Tibial artery (tissue), 4 donors: ENCODE data around the gene LARGE1.

Experiments
- DNase-seq, 2 donors: peaks; one replicate each; pipeline ENCODE4 v3.0.0-alpha.2; 2019
- H3K27ac ChIP-seq, 2 donors: fragments of 200-600 bp; sonication (generic) in 1 of 2; 1 replicate in 1 of 2; 2 replicates in 1 of 2; pipeline ENCODE4 v1.5.1; 2018 to 2019; ENCODE audit warnings: mild to moderate bottlenecking in 1 of 2
- H3K27me3 ChIP-seq, 2 donors: fragments of 200-600 bp; sonication (generic) in 1 of 2; one replicate each; pipeline versions ENCODE4 v1.5.1 to v1.6.0; 2016 to 2019
- H3K36me3 ChIP-seq, 3 donors: fragments of 200-600 bp; sonication (generic) in 2 of 3; one replicate each; pipeline ENCODE4 v1.5.1; 2016 to 2019; ENCODE audit warnings: mild to moderate bottlenecking in 2 of 3
- H3K4me1 ChIP-seq, 4 donors: fragments of 200-600 bp; sonication (generic) in 2 of 4; 1 replicate in 3 of 4; 2 replicates in 1 of 4; pipeline ENCODE4 v1.5.1; 2016 to 2019
- H3K4me3 ChIP-seq, 2 donors: fragments of 200-600 bp; sonication (generic) in 1 of 2; 1 replicate in 1 of 2; 2 replicates in 1 of 2; pipeline ENCODE4 v1.5.1; 2018 to 2019; ENCODE audit warnings: mild to moderate bottlenecking in 2 of 2
- H3K9me3 ChIP-seq, 3 donors: fragments of 200-600 bp; sonication (generic) in 1 of 3; one replicate each; pipeline ENCODE4 v1.5.1; 2016 to 2019
- CTCF ChIP-seq, 2 experiments: fragments of 200-600 bp in 1 of 2; fragments of 450-650 bp in 1 of 2; IDR thresholded peaks; one replicate each; pipeline ENCODE4 v1.5.1; 2017 to 2019; ENCODE audit warnings: antibody characterized with exemption in 2 of 2, mild to moderate bottlenecking in 1 of 2, moderate library complexity in 1 of 2
- intact Hi-C: fragments of 100-400 bp; cut with DNase I; formaldehyde crosslinking; loops from one replicate; pipeline ENCODE4 v1.15.0; 2023; ENCODE audit warnings: low total_unique reads

LARGE1 gene

GRCh38 chr22:33829546-33830280 lies 90.6 kb downstream of the LARGE1 start:
- no peak for DNase-seq
- H3K27ac ChIP-seq = no peak overlapping the region
- TF ChIP-seq CTCF (IDR thresholded peaks at IDR 0.05) = no peak
- intact Hi-C loops = no loop called here
- H3K4me3 ChIP-seq = no peak overlapping the region
- no peaks in the 10 kb centered on the region for H3K36me3 ChIP-seq
- H3K27me3 ChIP-seq = no peaks in the 10 kb centered on the region
- H3K9me3 ChIP-seq = no peaks in the 10 kb centered on the region
- peaks cover 0 to 14% (median 6%) of the 10 kb centered on the region in 4 donors for H3K4me1 ChIP-seq

GRCh38 chr22:33828302-33828701 lies 92.0 kb downstream of the LARGE1 start:
- no peaks in the 10 kb centered on the region for H3K36me3 ChIP-seq
- peaks cover 0 to 28% (median 7%) of the 10 kb centered on the region in 4 donors for H3K4me1 ChIP-seq
- intact Hi-C loops = no loop called here
- no peak overlapping the region for H3K27ac ChIP-seq
- no peaks in the 10 kb centered on the region for H3K27me3 ChIP-seq
- no peaks in the 10 kb centered on the region for H3K9me3 ChIP-seq
- no peak for TF ChIP-seq CTCF (IDR thresholded peaks at IDR 0.05)
- DNase-seq = no peak
- no peak overlapping the region for H3K4me3 ChIP-seq

GRCh38 chr22:33825761-33826160 lies 94.5 kb downstream of the LARGE1 start:
- Histone ChIP-seq H3K4me1 (peaks cover 0 to 21% (median 4%) of the 10 kb centered on the region in 4 donors), H3K4me3 (no peak overlapping the region), H3K9me3 (no peaks in the 10 kb centered on the region), H3K27ac (no peak overlapping the region), H3K36me3 (no peaks in the 10 kb centered on the region), H3K27me3 (no peaks in the 10 kb centered on the region)
- TF ChIP-seq CTCF (IDR thresholded peaks at IDR 0.05) = no peak
- no peak for DNase-seq
- intact Hi-C loops = no loop called here

- no peak for TF ChIP-seq CTCF (IDR thresholded peaks at IDR 0.05)
These were observed 96.7 kb downstream of the LARGE1 start for GRCh38 chr22:33823552-33823951.

GRCh38 chr22:33821290-33821689 lies 99.0 kb downstream of the LARGE1 start:
- H3K27me3 ChIP-seq = no peaks in the 10 kb centered on the region
- H3K4me3 ChIP-seq = no peak overlapping the region
- H3K9me3 ChIP-seq = no peaks in the 10 kb centered on the region
- TF ChIP-seq CTCF (IDR thresholded peaks at IDR 0.05) = no peak
- peaks cover 0 to 21% (median 4%) of the 10 kb centered on the region in 4 donors for H3K4me1 ChIP-seq
- intact Hi-C loops = no loop called here
- no peak overlapping the region for H3K27ac ChIP-seq
- no peaks in the 10 kb centered on the region for H3K36me3 ChIP-seq
- no peak for DNase-seq

More at GRCh38 chr22:33823552-33823951, 96.7 kb downstream of the LARGE1 start:
- intact Hi-C loops = no loop called here
- no peak overlapping the region for H3K27ac ChIP-seq
- no peak for DNase-seq
- H3K36me3 ChIP-seq = no peaks in the 10 kb centered on the region
- H3K4me1 ChIP-seq = peaks cover 0 to 21% (median 4%) of the 10 kb centered on the region in 4 donors
- H3K27me3 ChIP-seq = no peaks in the 10 kb centered on the region
- H3K9me3 ChIP-seq = no peaks in the 10 kb centered on the region
- H3K4me3 ChIP-seq = no peak overlapping the region
